HG02852 (cell line): ENCODE measurements around the gene ADAM19.
A peak's percentile ranks its signal among the peaks of the same experiment; 100 is the strongest.

Experiments
- ATAC-seq: cut with Tn5 transposase; IDR thresholded peaks from one replicate; pipeline ENCODE4 v1.9.1; 2021; ENCODE audit warnings: mild to moderate bottlenecking, moderate library complexity; ENCODE audit not compliant: unreplicated experiment

Gene ADAM19

DNA sequence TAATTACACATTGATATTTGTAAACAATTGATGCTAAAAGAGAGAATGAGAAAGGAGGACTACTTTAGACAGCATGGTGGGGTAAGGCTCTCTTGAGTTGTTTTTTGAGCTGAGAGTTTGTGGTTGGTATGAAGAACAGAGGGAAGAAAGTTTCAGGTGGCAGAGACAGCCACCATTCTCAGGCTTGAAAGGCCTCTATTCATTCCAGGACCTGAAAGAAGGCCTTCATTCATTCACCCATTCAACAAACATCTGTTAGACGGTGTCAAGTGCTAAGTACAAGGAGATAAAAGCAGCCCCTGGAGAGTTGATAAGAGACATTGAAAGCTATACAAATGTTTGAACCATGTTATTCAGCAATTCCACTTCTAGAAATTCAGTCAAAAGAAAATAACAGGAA is 21.7 kb upstream of the ADAM19 start:
- ATAC-seq = no peak

- ATAC-seq = peak; percentile 78
These were observed 20.9 kb upstream of the ADAM19 start for GRCh38 chr5:157596487-157596886.

DNA sequence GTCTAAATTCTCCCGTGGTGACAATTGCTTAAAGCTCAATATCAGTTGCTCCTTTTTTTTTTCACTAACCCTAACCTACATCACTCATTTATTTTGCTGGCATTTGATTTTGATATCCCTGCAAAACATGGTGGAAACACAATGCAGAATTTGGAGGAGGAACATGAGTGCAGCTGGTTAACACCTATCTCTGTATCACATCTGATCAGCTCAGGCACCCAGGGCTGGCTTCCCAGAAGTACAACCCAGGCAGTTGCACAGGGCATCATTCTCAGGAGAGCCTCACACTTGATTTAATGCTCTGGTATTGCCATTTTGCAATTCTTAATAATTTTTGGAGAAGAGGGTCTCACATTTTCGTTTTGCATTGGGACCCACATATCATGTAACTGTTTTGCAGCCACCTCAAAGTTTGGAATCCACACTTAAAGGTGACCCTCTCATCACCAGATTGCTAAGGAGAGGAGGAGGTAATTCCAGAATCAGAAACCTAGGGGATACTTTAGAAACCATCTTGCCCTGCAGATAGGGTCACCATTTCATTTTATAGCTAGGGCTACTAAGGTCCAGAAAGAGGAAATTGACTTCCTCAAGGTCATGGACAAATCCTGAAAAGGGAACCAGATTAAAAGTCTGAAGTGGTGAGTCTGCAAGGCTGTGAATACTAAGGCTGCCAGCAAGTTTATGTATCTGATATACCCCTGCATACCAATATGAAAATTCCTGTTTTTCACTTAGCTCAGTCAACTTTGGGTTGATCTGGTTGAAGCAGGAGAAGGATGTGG is 19.3 kb upstream of the ADAM19 start:
- ATAC-seq = no peak

DNA sequence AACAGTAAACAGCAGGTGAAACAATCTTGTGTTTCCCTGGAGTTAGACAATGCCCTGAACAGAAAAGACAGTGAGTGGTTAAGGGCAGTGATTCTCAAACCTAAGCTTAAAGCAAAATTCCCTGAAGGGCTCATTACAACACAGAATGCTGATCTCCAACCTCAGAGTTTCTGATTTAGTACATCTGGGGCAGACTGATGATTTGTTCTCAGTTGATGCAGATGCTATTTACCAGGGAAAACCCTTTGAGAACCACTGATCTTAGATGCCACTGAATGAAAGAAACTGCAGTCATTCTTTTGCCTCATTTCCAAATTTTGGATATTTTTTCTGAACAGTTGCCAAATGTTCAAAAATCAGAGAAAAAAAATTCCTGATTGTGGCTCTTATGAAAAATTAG is 18.7 kb upstream of the ADAM19 start:
- ATAC-seq = no peak

GRCh38 chr5:157593052-157593757 is 17.6 kb upstream of the ADAM19 start:
- ATAC-seq = no peak

- no peak for ATAC-seq
These were observed 17.0 kb upstream of the ADAM19 start for GRCh38 chr5:157592594-157592993.

- no peak for ATAC-seq
These were observed 14.9 kb upstream of the ADAM19 start for GRCh38 chr5:157590478-157590877.

- ATAC-seq = no peak
These were observed 9.1 kb upstream of the ADAM19 start for GRCh38 chr5:157584628-157585027.

GRCh38 chr5:157582731-157583620 is 7.4 kb upstream of the ADAM19 start:
- ATAC-seq = peak; percentile 69

GRCh38 chr5:157581901-157582300 is 6.3 kb upstream of the ADAM19 start:
- no peak for ATAC-seq

GRCh38 chr5:157578079-157578780 is 2.7 kb upstream of the ADAM19 start:
- ATAC-seq = no peak

- no peak for ATAC-seq
These were observed 1.1 kb upstream of the ADAM19 start for GRCh38 chr5:157576678-157577077.

DNA sequence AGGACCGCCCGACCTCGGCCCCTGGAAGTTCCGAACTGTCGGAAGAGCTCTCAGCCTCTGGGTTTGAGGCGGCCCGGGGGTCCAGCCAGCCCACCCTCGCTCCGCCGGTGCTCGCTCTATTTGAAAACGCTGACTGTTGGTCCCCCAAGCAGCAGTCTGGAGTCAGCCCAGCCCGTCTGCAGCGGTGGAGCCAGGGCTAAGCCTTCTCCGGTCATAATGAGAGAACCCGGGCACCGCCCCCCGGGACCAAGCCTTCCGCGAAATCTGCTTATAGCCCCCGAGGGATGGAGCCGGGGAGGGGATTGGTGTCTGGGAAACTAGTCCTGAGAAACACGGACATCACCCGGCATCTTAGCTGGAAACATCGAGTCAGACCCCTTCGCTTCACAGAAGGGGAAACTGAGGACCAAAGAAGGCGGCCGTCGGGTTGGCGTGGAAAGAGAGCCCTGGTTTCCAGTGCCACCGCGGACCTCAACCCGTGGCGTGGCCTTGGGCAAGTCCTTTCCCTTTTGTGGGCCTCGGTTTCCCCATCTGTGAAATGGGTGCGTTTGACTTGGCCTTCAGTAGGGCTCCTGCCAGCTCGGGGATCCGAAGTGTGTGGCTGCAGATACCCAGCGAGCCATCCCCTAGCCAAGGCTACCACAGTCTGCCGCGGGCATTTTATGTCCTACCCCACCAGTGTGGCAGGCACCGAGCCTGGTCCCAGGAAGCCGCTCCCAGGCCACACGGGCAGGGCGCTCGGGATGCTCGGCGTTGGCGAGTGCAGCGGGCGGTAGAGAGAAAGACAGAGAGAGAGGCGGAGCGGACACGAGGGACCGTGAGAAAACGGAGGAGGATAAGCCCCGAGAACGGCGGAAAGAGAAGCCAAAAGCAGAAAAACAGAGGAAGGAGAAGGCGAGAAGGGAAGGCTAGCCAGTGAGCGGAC is 857 bp downstream of the ADAM19 start:
- ATAC-seq = peak; percentile 11

- peak; percentile 83 for ATAC-seq
These were observed 4.2 kb downstream of the ADAM19 start for GRCh38 chr5:157571357-157571827.

DNA sequence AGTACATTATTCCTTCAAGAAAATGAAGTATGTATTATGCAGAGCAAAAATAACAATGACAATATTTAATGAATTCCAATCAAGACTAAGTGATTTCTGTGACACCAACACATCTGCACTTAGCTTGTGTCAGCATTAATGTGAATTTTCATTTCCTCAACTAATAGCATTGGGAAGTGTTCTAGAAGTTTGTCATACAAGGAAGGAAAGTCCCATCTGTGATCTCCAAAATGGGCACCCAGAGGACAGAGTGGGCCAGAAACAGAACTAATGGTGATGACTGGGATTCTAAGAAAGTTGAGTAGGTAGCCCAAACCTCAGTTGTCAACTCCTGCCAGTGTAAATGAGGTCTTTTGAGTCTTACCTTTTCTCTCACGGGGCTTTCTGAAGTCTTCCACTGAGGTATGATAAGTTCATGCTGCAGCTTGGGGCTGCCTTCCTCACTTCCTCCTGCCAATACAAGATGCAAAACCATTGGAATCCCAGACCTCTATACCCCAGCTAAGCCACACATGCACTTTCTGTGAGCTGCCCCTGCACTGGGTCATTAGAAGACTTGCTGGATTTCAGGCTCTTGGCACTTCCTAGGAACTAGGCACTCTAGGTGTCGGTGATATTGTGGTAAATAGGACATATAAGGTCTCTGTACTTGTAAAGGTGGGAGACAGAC is 4.9 kb downstream of the ADAM19 start:
- ATAC-seq = no peak

DNA sequence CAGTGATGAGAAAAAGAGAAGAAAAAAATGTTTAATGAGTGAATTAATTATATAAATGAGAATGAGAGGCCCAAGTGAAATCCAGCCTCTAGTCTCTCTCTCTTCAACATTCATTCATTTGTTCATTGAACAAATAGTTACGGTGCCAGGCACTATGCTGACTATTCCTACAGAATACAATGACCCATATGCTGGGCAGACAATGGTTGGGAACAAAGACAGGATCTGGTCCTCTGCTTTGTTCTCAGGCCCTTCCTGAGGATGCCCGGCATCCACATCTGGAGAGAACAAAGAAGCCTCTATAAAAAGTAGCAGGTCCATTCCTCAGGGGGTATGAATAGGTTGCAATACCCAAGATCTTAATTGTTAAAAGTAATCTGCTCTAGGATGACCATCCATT is 6.9 kb downstream of the ADAM19 start:
- ATAC-seq = no peak

GRCh38 chr5:157568222-157568621 is 7.4 kb downstream of the ADAM19 start:
- ATAC-seq = no peak

GRCh38 chr5:157566902-157567489 is 8.6 kb downstream of the ADAM19 start:
- ATAC-seq = no peak
